Measurements from ENCODE around the gene GTPBP10.
"Not testable (repeated sequence)": the region's sequence is repeated elsewhere in the genome, so short reads cannot be mapped to it uniquely, and the experiment has no call there.

DNA sequence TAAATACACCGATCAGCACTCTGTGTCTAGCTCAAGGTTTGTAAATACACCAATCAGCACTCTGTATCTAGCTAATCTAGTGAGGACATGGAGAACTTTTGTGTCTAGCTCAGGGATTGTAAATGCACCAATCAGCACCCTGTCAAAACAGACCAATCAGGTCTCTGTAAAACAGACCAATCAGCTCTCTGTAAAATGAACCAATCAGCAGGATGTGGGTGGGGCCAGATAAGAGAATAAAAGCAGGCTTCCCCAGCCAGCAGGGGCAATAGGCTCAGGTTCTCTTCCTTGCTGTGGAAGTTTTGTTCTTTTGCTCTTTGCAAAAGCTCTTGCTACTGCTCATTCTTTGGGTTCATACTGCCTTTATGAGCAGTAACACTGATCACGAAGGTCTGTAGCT, 11.6 kb upstream of the GTPBP10 start:
- TF ChIP-seq, protein P1, sequence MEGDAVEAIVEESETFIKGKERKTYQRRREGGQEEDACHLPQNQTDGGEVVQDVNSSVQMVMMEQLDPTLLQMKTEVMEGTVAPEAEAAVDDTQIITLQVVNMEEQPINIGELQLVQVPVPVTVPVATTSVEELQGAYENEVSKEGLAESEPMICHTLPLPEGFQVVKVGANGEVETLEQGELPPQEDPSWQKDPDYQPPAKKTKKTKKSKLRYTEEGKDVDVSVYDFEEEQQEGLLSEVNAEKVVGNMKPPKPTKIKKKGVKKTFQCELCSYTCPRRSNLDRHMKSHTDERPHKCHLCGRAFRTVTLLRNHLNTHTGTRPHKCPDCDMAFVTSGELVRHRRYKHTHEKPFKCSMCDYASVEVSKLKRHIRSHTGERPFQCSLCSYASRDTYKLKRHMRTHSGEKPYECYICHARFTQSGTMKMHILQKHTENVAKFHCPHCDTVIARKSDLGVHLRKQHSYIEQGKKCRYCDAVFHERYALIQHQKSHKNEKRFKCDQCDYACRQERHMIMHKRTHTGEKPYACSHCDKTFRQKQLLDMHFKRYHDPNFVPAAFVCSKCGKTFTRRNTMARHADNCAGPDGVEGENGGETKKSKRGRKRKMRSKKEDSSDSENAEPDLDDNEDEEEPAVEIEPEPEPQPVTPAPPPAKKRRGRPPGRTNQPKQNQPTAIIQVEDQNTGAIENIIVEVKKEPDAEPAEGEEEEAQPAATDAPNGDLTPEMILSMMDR (IDR thresholded peaks at IDR 0.05; ENCODE audit: insufficient read depth, low read length): not testable (repeated sequence)
- TF ChIP-seq, protein P2, sequence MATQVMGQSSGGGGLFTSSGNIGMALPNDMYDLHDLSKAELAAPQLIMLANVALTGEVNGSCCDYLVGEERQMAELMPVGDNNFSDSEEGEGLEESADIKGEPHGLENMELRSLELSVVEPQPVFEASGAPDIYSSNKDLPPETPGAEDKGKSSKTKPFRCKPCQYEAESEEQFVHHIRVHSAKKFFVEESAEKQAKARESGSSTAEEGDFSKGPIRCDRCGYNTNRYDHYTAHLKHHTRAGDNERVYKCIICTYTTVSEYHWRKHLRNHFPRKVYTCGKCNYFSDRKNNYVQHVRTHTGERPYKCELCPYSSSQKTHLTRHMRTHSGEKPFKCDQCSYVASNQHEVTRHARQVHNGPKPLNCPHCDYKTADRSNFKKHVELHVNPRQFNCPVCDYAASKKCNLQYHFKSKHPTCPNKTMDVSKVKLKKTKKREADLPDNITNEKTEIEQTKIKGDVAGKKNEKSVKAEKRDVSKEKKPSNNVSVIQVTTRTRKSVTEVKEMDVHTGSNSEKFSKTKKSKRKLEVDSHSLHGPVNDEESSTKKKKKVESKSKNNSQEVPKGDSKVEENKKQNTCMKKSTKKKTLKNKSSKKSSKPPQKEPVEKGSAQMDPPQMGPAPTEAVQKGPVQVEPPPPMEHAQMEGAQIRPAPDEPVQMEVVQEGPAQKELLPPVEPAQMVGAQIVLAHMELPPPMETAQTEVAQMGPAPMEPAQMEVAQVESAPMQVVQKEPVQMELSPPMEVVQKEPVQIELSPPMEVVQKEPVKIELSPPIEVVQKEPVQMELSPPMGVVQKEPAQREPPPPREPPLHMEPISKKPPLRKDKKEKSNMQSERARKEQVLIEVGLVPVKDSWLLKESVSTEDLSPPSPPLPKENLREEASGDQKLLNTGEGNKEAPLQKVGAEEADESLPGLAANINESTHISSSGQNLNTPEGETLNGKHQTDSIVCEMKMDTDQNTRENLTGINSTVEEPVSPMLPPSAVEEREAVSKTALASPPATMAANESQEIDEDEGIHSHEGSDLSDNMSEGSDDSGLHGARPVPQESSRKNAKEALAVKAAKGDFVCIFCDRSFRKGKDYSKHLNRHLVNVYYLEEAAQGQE (IDR thresholded peaks at IDR 0.05; ENCODE audit: insufficient replicate concordance, low read depth): not testable (repeated sequence)
